ENCODE measurements around the gene TFRC. TPM values are rescaled to one million over a fixed set of nuclear protein-coding genes. Genes with fewer than 3 reads are reported as not detected.

The TFRC gene
- total and polyA plus RNA-seq, 7 donors = 36.2 to 208 (median 64.9) TPM

- intact Hi-C loops (cut with DNase I) = no loop called here
Observed at GRCh38 chr3:196051282-196052076, 30.4 kb downstream of the TFRC start.

GRCh38 chr3:196050597-196050996 lies 31.3 kb downstream of the TFRC start:
- Histone ChIP-seq H3K4me3 (no peak overlapping the region), H3K27me3 (ENCODE audit: insufficient read depth in 3 of 3, low read length in 2 of 3) (no peaks in the 10 kb centered on the region), H3K9me3 (no peaks in the 10 kb centered on the region), H3K4me1 (no peaks in the 10 kb centered on the region), H3K36me3 (ENCODE audit: insufficient read depth in 1 of 2, low read depth in 1 of 2) (peaks cover 21 to 75% of the 10 kb centered on the region in 2 donors), H3K27ac (no peak overlapping the region)
- ATAC-seq (no peak), DNase-seq (no peak)
- no peak for TF ChIP-seq CTCF (IDR thresholded peaks at IDR 0.05)
- WGBS, 3 donors = 77 to 87% (median 84%) methylated on average over 3 of the region's 3 CpGs
- intact Hi-C loops (cut with DNase I) = no loop called here

More at GRCh38 chr3:196051282-196052076, 30.4 kb downstream of the TFRC start:
- DNase-seq (no peak), ATAC-seq (no peak)
- H3K4me1 ChIP-seq = no peaks in the 10 kb centered on the region
- WGBS, 3 donors = 80 to 88% (median 80%) methylated on average over 6 of the region's 6 CpGs
- H3K27me3 ChIP-seq (ENCODE audit: insufficient read depth in 3 of 3, low read length in 2 of 3) = no peaks in the 10 kb centered on the region
- peaks cover 21 to 84% of the 10 kb centered on the region in 2 donors for H3K36me3 ChIP-seq (ENCODE audit: insufficient read depth in 1 of 2, low read depth in 1 of 2)
- no peak overlapping the region for H3K4me3 ChIP-seq
- no peak overlapping the region for H3K27ac ChIP-seq
- no peaks in the 10 kb centered on the region for H3K9me3 ChIP-seq
- no peak for TF ChIP-seq CTCF (IDR thresholded peaks at IDR 0.05)

GRCh38 chr3:196049653-196050052 lies 32.2 kb downstream of the TFRC start:
- no peak for TF ChIP-seq CTCF (IDR thresholded peaks at IDR 0.05)
- intact Hi-C loops (cut with DNase I) = no loop called here
- Histone ChIP-seq H3K27ac (no peak overlapping the region), H3K27me3 (ENCODE audit: insufficient read depth in 3 of 3, low read length in 2 of 3) (no peaks in the 10 kb centered on the region), H3K4me3 (no peak overlapping the region), H3K4me1 (no peaks in the 10 kb centered on the region), H3K9me3 (no peaks in the 10 kb centered on the region), H3K36me3 (ENCODE audit: insufficient read depth in 1 of 2, low read depth in 1 of 2) (peaks cover 18 to 65% of the 10 kb centered on the region in 2 donors)
- DNase-seq = no peak
- no peak for ATAC-seq
- 57 to 73% (median 63%) methylated on average over 11 of the region's 11 CpGs for WGBS, 3 donors

GRCh38 chr3:196048922-196049598 lies 32.8 kb downstream of the TFRC start:
- no peaks in the 10 kb centered on the region for H3K9me3 ChIP-seq
- intact Hi-C loops (cut with DNase I) = no loop called here
- no peak for TF ChIP-seq CTCF (IDR thresholded peaks at IDR 0.05)
- no peak overlapping the region for H3K27ac ChIP-seq
- DNase-seq = no peak
- ATAC-seq = no peak
- H3K36me3 ChIP-seq (ENCODE audit: insufficient read depth in 1 of 2, low read depth in 1 of 2) = peaks cover 16 to 59% of the 10 kb centered on the region in 2 donors
- no peak overlapping the region for H3K4me3 ChIP-seq
- 80 to 87% (median 83%) methylated on average over 9 of the region's 9 CpGs for WGBS, 3 donors
- no peaks in the 10 kb centered on the region for H3K27me3 ChIP-seq (ENCODE audit: insufficient read depth in 3 of 3, low read length in 2 of 3)
- no peaks in the 10 kb centered on the region for H3K4me1 ChIP-seq

All from psoas muscle (tissue), 8 donors.